GM10266 (cell line): ENCODE results near the gene HMX3.
"Not testable (repeated sequence)": the region's sequence is repeated elsewhere in the genome, so short reads cannot be mapped to it uniquely, and the experiment has no call there.

Source experiments
- DNase-seq: peaks from one replicate; pipeline ENCODE4 v3.0.0; 2012; ENCODE audit errors: extremely low spot score
- CTCF ChIP-seq: IDR thresholded peaks from 2 replicates; pipeline ENCODE4 v1.5.1; 2012; ENCODE audit warnings: mild to moderate bottlenecking, low read depth; ENCODE audit not compliant: control insufficient read depth, insufficient read depth; ENCODE audit errors: missing control alignments

HMX3 gene

DNA sequence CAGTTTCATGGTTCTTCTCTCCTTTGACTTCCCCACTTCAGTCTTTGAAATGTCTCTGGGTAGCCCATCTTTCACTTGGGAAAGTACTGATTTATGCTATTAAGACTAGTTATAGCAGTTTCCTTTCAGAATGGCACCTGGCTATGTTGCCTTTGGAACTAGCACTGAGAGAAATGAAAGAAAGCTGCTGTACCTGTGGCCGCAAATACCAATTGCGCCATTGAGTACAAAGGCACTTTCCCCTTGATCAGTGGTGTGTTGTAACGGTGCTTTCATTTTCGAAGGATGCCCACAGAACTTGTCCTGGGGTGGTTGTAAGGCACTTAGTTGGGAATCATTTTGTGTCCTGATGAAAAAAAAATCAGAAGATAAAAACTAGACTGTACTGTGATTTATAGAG, 35.2 kb downstream of the HMX3 start:
- no peak for DNase-seq
- TF ChIP-seq CTCF: no peak

GRCh38 chr10:123171616-123172015, 35.8 kb downstream of the HMX3 start:
- DNase-seq: not testable (repeated sequence)

GRCh38 chr10:123175389-123176387, 39.9 kb downstream of the HMX3 start:
- no peak for DNase-seq
- TF ChIP-seq CTCF: no peak

GRCh38 chr10:123178390-123178789, 42.6 kb downstream of the HMX3 start:
- not testable (repeated sequence) for DNase-seq

GRCh38 chr10:123180101-123181090, 44.6 kb downstream of the HMX3 start:
- no peak for TF ChIP-seq CTCF
- DNase-seq: no peak

DNA sequence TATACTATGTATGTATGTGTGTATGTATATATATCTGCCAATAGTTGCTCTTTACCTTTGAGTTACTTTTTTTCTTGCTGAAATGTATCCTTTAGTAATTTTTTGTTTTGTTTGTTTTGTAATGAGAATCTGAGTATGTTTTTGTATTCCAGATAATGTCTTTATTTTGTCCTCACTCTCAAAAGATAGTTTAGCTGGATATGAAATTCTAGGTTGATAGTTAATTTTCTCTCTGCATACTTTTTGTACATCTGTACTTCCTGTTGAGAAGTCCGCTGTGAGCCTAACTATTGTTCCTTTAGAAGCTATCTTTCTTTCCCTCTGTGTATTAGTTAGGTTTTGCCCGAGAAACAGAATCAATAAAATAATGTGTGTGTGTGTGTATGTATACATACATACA, 48.0 kb downstream of the HMX3 start:
- no peak for DNase-seq
- no peak for TF ChIP-seq CTCF

- TF ChIP-seq CTCF: no peak
Observed at GRCh38 chr10:123187781-123188180, 52.0 kb downstream of the HMX3 start.

More at GRCh38 chr10:123187781-123188180, 52.0 kb downstream of the HMX3 start:
- DNase-seq: no peak
